ENCODE data around the gene PRRC1. TPM values are rescaled to one million over a fixed set of nuclear protein-coding genes. Genes with fewer than 3 reads are reported as not detected.
"Not testable (repeated sequence)": the region's sequence is repeated elsewhere in the genome, so short reads cannot be mapped to it uniquely, and the experiment has no call there.

PRRC1 gene
- total RNA-seq, 1 experiment from 2014 or later = 47.1 TPM

- ChIA-PET POLR2A (ENCODE audit: low non-redundant PET) (no interaction called here), CTCF (no interaction called here)
- peak; percentile 30 for DNase-seq (ENCODE audit: low spot score)
- peaks cover 74% of the 10 kb centered on the region for H3K36me3 ChIP-seq (ENCODE audit: insufficient read depth, low read length, poor library complexity, severe bottlenecking)
- intact Hi-C loops (cut with micrococcal nuclease; ENCODE audit: unreplicated experiment) = no loop called here
- TF ChIP-seq EZH2 (IDR thresholded peaks at IDR 0.05; ENCODE audit: borderline replicate concordance, low read depth, low read length, poor library complexity, severe bottlenecking) (no peak), CTCF (conservative IDR thresholded peaks at IDR 0.05; ENCODE audit: low read depth, low read length) (peak; percentile 63)
- no peaks in the 10 kb centered on the region for H3K27me3 ChIP-seq (replicated peaks; ENCODE audit: insufficient read depth, low read depth, low read length, poor library complexity)
- BruUV-seq (replicated peaks) = no TSS peak
- H3K9me3 ChIP-seq (ENCODE audit: low read depth, low read length, poor library complexity, severe bottlenecking) = peaks cover 4% of the 10 kb centered on the region
- no peak overlapping the region for H3K4me3 ChIP-seq (ENCODE audit: low read depth, low read length, poor library complexity, severe bottlenecking)
- H3K4me1 ChIP-seq (ENCODE audit: insufficient read depth, low read length, poor library complexity, severe bottlenecking) = peaks cover 12% of the 10 kb centered on the region
- H3K27ac ChIP-seq (ENCODE audit: low read depth, low read length, poor library complexity, severe bottlenecking) = no peak overlapping the region
Measured at GRCh38 chr5:127536687-127537086, 19.2 kb downstream of the PRRC1 start.

- H3K27me3 ChIP-seq (replicated peaks; ENCODE audit: insufficient read depth, low read depth, low read length, poor library complexity); H3K9me3 ChIP-seq (ENCODE audit: low read depth, low read length, poor library complexity, severe bottlenecking); POLR2A ChIA-PET (ENCODE audit: low non-redundant PET); CTCF ChIA-PET; BruUV-seq (replicated peaks); DNase-seq (ENCODE audit: low spot score); intact Hi-C loops (cut with micrococcal nuclease; ENCODE audit: unreplicated experiment); H3K27ac ChIP-seq (ENCODE audit: low read depth, low read length, poor library complexity, severe bottlenecking); H3K4me3 ChIP-seq (ENCODE audit: low read depth, low read length, poor library complexity, severe bottlenecking): not testable (repeated sequence)
- Histone ChIP-seq H3K36me3 (ENCODE audit: insufficient read depth, low read length, poor library complexity, severe bottlenecking) (peaks cover 39% of the 10 kb centered on the region), H3K4me1 (ENCODE audit: insufficient read depth, low read length, poor library complexity, severe bottlenecking) (peaks cover 12% of the 10 kb centered on the region)
Measured at GRCh38 chr5:127540553-127540952, 23.1 kb downstream of the PRRC1 start.

- DNase-seq (ENCODE audit: low spot score); POLR2A ChIA-PET (ENCODE audit: low non-redundant PET); H3K9me3 ChIP-seq (ENCODE audit: low read depth, low read length, poor library complexity, severe bottlenecking); BruUV-seq (replicated peaks); H3K27me3 ChIP-seq (replicated peaks; ENCODE audit: insufficient read depth, low read depth, low read length, poor library complexity); H3K27ac ChIP-seq (ENCODE audit: low read depth, low read length, poor library complexity, severe bottlenecking); H3K4me1 ChIP-seq (ENCODE audit: insufficient read depth, low read length, poor library complexity, severe bottlenecking); intact Hi-C loops (cut with micrococcal nuclease; ENCODE audit: unreplicated experiment); CTCF ChIA-PET; H3K4me3 ChIP-seq (ENCODE audit: low read depth, low read length, poor library complexity, severe bottlenecking): not testable (repeated sequence)
- peaks cover 20% of the 10 kb centered on the region for H3K36me3 ChIP-seq (ENCODE audit: insufficient read depth, low read length, poor library complexity, severe bottlenecking)
Measured at GRCh38 chr5:127545249-127545648, 27.8 kb downstream of the PRRC1 start.

GRCh38 chr5:127549551-127549950 is 32.1 kb downstream of the PRRC1 start:
- CTCF ChIA-PET = no interaction called here

More at GRCh38 chr5:127549551-127549950, 32.1 kb downstream of the PRRC1 start:
- H3K27ac ChIP-seq (ENCODE audit: low read depth, low read length, poor library complexity, severe bottlenecking) = no peak overlapping the region
- no peak overlapping the region for H3K4me3 ChIP-seq (ENCODE audit: low read depth, low read length, poor library complexity, severe bottlenecking)
- H3K27me3 ChIP-seq (replicated peaks; ENCODE audit: insufficient read depth, low read depth, low read length, poor library complexity) = no peaks in the 10 kb centered on the region
- POLR2A ChIA-PET (ENCODE audit: low non-redundant PET) = no interaction called here
- no peak for DNase-seq (ENCODE audit: low spot score)
- no TSS peak for BruUV-seq (replicated peaks)
- no peaks in the 10 kb centered on the region for H3K9me3 ChIP-seq (ENCODE audit: low read depth, low read length, poor library complexity, severe bottlenecking)
- H3K4me1 ChIP-seq (ENCODE audit: insufficient read depth, low read length, poor library complexity, severe bottlenecking) = no peaks in the 10 kb centered on the region
- TF ChIP-seq EZH2 (IDR thresholded peaks at IDR 0.05; ENCODE audit: borderline replicate concordance, low read depth, low read length, poor library complexity, severe bottlenecking) (no peak), CTCF (conservative IDR thresholded peaks at IDR 0.05; ENCODE audit: low read depth, low read length) (no peak)
- H3K36me3 ChIP-seq (ENCODE audit: insufficient read depth, low read length, poor library complexity, severe bottlenecking) = peaks cover 39% of the 10 kb centered on the region
- intact Hi-C loops (cut with micrococcal nuclease; ENCODE audit: unreplicated experiment) = no loop called here

Data from A673 (cell line).